Parathyroid adenoma (tissue), 2 donors: ENCODE data around the gene SLC5A6.
"Not testable (repeated sequence)": the region's sequence is repeated elsewhere in the genome, so short reads cannot be mapped to it uniquely, and the experiment has no call there.

Experiments
- H2AFZ ChIP-seq: fragments of 300-600 bp; sonication (generic); one replicate; pipeline ENCODE4 v1.7.0; 2017; ENCODE audit warnings: antibody characterized with exemption, mild to moderate bottlenecking
- H3K27ac ChIP-seq: fragments of 300-600 bp; sonication (generic); one replicate; pipeline ENCODE4 v1.7.0; 2017
- H3K27me3 ChIP-seq: fragments of 300-600 bp; sonication (generic); one replicate; pipeline ENCODE4 v1.7.0; 2017; ENCODE audit warnings: low read length; ENCODE audit not compliant: control insufficient read depth, insufficient read depth
- H3K36me3 ChIP-seq: fragments of 300-600 bp; sonication (generic); one replicate; pipeline ENCODE4 v1.7.0; 2017; ENCODE audit warnings: low read length; ENCODE audit not compliant: control insufficient read depth, insufficient read depth
- H3K4me1 ChIP-seq: fragments of 300-600 bp; sonication (generic); one replicate; pipeline ENCODE4 v1.7.0; 2017; ENCODE audit warnings: control low read depth
- H3K4me2 ChIP-seq: fragments of 300-600 bp; sonication (generic); one replicate; pipeline ENCODE4 v1.7.0; 2017; ENCODE audit warnings: low read length
- H3K4me3 ChIP-seq: fragments of 300-600 bp; sonication (generic); one replicate; pipeline ENCODE4 v1.7.0; 2017; ENCODE audit warnings: low read depth, low read length
- H3K79me2 ChIP-seq: fragments of 300-600 bp; sonication (generic); one replicate; pipeline ENCODE4 v1.7.0; 2017; ENCODE audit warnings: control low read depth
- H3K9ac ChIP-seq: fragments of 300-600 bp; sonication (generic); one replicate; pipeline ENCODE4 v1.7.0; 2017; ENCODE audit warnings: mild to moderate bottlenecking
- H3K9me3 ChIP-seq: fragments of 300-600 bp; sonication (generic); one replicate; pipeline ENCODE4 v1.7.0; 2017; ENCODE audit warnings: low read length; ENCODE audit not compliant: control insufficient read depth
- TF ChIP-seq, protein P1 (sequence below): fragments of 300-600 bp; sonication (generic); IDR thresholded peaks from one replicate; pipeline ENCODE4 v1.7.0; 2017; ENCODE audit warnings: antibody characterized with exemption, mild to moderate bottlenecking
- donor health status: primary hyperparathyroidism.

Gene SLC5A6

DNA sequence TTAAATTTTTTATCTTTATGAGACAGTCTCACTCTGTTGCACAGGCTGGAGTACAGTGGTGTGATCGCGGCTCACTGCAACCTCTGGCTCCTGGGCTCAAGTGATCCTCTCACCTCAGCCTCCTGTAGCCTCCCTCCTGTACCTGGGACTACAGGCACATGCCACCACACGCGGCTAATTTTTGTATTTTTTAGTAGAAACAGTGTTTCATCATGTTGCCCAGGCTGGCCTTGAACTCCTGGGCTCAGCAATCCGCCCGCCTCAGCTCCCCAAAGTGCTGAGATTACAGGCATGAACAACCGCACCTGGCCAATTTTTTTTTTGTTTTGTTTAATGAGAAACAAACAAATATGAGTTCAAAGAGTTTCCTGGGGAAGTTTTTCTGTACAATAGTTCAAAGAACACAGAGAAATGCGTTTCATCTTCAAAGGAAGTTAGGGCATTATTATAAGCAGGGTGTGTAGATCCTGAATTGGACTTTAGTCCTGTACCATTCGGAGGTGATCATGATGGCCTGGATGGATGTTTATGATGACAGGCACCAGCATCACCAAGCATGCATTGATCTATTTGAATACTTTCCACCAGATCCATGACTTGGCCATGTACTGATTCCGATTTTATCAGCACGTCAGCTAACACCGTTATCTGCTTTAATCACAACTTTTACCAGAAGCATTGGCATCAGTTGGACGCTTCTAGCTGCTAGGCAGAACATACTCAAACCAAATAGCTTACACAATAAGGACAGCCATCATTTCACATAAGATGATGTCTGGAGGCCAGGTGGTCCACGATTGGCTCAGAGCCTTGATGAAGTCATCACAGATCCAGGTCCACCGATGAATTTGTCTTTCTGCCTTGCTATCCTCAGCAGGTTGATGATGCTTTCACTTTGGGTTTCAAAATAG, 34.4 kb downstream of the SLC5A6 start:
- peaks cover 4% of the 10 kb centered on the region for H3K4me1 ChIP-seq
- H3K9me3 ChIP-seq, result no peaks in the 10 kb centered on the region
- H3K79me2 ChIP-seq, result no peaks in the 10 kb centered on the region
- H3K27me3 ChIP-seq, result no peaks in the 10 kb centered on the region
- H2AFZ ChIP-seq, result no peak overlapping the region
- no peaks in the 10 kb centered on the region for H3K36me3 ChIP-seq
- H3K9ac ChIP-seq, result no peak overlapping the region
- no peak overlapping the region for H3K4me2 ChIP-seq
- no peak overlapping the region for H3K27ac ChIP-seq
- TF ChIP-seq, protein P1, sequence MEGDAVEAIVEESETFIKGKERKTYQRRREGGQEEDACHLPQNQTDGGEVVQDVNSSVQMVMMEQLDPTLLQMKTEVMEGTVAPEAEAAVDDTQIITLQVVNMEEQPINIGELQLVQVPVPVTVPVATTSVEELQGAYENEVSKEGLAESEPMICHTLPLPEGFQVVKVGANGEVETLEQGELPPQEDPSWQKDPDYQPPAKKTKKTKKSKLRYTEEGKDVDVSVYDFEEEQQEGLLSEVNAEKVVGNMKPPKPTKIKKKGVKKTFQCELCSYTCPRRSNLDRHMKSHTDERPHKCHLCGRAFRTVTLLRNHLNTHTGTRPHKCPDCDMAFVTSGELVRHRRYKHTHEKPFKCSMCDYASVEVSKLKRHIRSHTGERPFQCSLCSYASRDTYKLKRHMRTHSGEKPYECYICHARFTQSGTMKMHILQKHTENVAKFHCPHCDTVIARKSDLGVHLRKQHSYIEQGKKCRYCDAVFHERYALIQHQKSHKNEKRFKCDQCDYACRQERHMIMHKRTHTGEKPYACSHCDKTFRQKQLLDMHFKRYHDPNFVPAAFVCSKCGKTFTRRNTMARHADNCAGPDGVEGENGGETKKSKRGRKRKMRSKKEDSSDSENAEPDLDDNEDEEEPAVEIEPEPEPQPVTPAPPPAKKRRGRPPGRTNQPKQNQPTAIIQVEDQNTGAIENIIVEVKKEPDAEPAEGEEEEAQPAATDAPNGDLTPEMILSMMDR, result no peak
- H3K4me3 ChIP-seq, result no peak overlapping the region

DNA sequence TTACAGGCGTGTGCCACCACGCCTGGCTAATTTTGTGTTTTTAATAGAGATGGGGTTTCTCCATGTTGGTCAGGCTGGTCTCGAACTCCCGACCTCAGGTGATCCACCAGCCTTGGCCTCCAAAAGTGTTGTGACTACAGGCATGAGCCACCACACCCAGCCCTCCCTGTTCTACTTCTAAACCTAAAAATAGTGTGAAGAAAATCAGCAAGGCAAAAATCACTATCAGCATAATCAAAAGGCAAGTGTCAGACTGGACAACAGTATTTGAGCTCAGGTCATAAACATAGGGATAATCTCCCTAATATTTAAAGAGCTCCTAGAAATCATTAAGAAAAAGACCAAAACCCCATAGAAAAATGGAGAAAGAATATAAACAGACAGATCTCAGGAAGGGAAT, 36.3 kb downstream of the SLC5A6 start:
- H3K27ac ChIP-seq, H3K4me3 ChIP-seq, H3K9me3 ChIP-seq, H3K27me3 ChIP-seq, H3K4me1 ChIP-seq, H3K9ac ChIP-seq, H3K79me2 ChIP-seq, H2AFZ ChIP-seq, H3K4me2 ChIP-seq, H3K36me3 ChIP-seq: not testable (repeated sequence)

GRCh38 chr2:27175330-27175729, 36.7 kb downstream of the SLC5A6 start:
- Histone ChIP-seq H3K4me3 (no peak overlapping the region), H3K4me1 (peaks cover 4% of the 10 kb centered on the region), H3K36me3 (no peaks in the 10 kb centered on the region), H3K79me2 (no peaks in the 10 kb centered on the region), H3K9ac (no peak overlapping the region), H3K27me3 (no peaks in the 10 kb centered on the region), H3K27ac (no peak overlapping the region), H3K9me3 (no peaks in the 10 kb centered on the region), H3K4me2 (no peak overlapping the region), H2AFZ (no peak overlapping the region)
- TF ChIP-seq, protein P1, result no peak

DNA sequence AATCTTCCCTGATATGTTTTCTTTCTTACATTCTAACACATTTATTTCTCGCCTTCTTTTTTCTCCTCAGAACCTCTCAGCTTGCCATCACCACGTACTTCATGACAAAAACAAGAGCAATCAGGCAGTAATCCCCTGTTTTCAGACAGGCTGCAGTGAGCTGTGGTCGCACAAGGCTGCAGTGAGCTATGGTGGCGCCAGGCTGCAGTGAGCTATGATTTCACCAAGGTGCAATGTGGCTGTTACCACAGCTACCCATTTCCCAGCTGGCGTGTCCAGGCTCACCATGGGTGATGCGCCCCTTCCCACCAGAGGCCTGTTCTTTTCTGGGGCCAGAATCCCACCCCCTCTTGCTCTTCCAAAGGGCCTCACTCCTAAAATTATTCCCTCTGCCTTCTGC, 37.4 kb downstream of the SLC5A6 start:
- H3K27me3 ChIP-seq, result no peaks in the 10 kb centered on the region
- H3K27ac ChIP-seq, result no peak overlapping the region
- no peaks in the 10 kb centered on the region for H3K36me3 ChIP-seq
- no peak overlapping the region for H2AFZ ChIP-seq
- no peaks in the 10 kb centered on the region for H3K79me2 ChIP-seq
- peaks cover 4% of the 10 kb centered on the region for H3K4me1 ChIP-seq
- H3K4me3 ChIP-seq, result no peak overlapping the region
- no peaks in the 10 kb centered on the region for H3K9me3 ChIP-seq
- H3K9ac ChIP-seq, result no peak overlapping the region
- TF ChIP-seq, protein P1, result no peak
- H3K4me2 ChIP-seq, result no peak overlapping the region

GRCh38 chr2:27171351-27171848, 40.7 kb downstream of the SLC5A6 start:
- Histone ChIP-seq H3K9me3 (no peaks in the 10 kb centered on the region), H3K4me1 (no peaks in the 10 kb centered on the region), H3K27ac (no peak overlapping the region), H3K9ac (no peak overlapping the region), H2AFZ (no peak overlapping the region), H3K36me3 (no peaks in the 10 kb centered on the region), H3K4me2 (no peak overlapping the region), H3K4me3 (no peak overlapping the region), H3K27me3 (no peaks in the 10 kb centered on the region), H3K79me2 (no peaks in the 10 kb centered on the region)
- TF ChIP-seq, protein P1, result no peak
